Aorta (tissue), 5 donors: ENCODE measurements around the gene MAB21L4. TPM values are rescaled to one million over a fixed set of nuclear protein-coding genes. Genes with fewer than 3 reads are reported as not detected.

Source experiments
- ATAC-seq: fragments of 200-7000 bp; cut with Tn5 transposase; one replicate; pipeline ENCODE4 v1.9.1; 2022; ENCODE audit warnings: moderate library complexity; ENCODE audit not compliant: low FRiP score
- DNase-seq, 2 donors: peaks; one replicate each; pipeline ENCODE4 v3.0.0-alpha.2; 2020
- H3K27ac ChIP-seq, 2 donors: one replicate each; pipeline ENCODE4 v1.5.1; 2013; ENCODE audit warnings: low read length in 2 of 2, mild to moderate bottlenecking in 2 of 2, moderate library complexity in 2 of 2, control low read depth in 1 of 2, inconsistent platforms in 1 of 2, low read depth in 1 of 2
- H3K27me3 ChIP-seq, 2 donors: one replicate each; pipeline ENCODE4 v1.6.1; 2013; ENCODE audit warnings: control low read depth in 1 of 2, low read length in 1 of 2, mild to moderate bottlenecking in 1 of 2, moderate library complexity in 1 of 2; ENCODE audit not compliant: insufficient read depth in 2 of 2, control insufficient read depth in 1 of 2
- H3K36me3 ChIP-seq, 2 donors: one replicate each; pipeline ENCODE4 v1.6.1; 2013; ENCODE audit warnings: control low read depth in 1 of 2, low read length in 1 of 2, mild to moderate bottlenecking in 1 of 2; ENCODE audit not compliant: insufficient read depth in 2 of 2, control insufficient read depth in 1 of 2
- H3K4me1 ChIP-seq, 2 donors: one replicate each; pipeline ENCODE4 v1.6.1; 2013; ENCODE audit warnings: low read length in 2 of 2, control low read depth in 1 of 2, mild to moderate bottlenecking in 1 of 2, moderate library complexity in 1 of 2; ENCODE audit not compliant: insufficient read depth in 2 of 2, control insufficient read depth in 1 of 2
- H3K4me3 ChIP-seq, 2 donors: one replicate each; pipeline ENCODE4 v1.5.1; 2013; ENCODE audit warnings: low read length in 2 of 2, control low read depth in 1 of 2, mild to moderate bottlenecking in 1 of 2
- H3K9me3 ChIP-seq: one replicate; pipeline ENCODE4 v1.6.1; 2013; ENCODE audit warnings: mild to moderate bottlenecking, low read length; ENCODE audit not compliant: control insufficient read depth
- WGBS, 2 donors: extraction: QIAGEN DNeasy Blood & Tissue Kit; methylation state at CpG; one replicate each; pipeline ENCODE4 v1.1.7; 2013; 5-methylcytosine and 5-hydroxymethylcytosine counted together
- intact Hi-C, 2 donors: fragments of 100-400 bp; cut with DNase I; formaldehyde crosslinking; loops; one replicate each; pipeline versions ENCODE4 v1.14.2 to v1.15.0; 2022
- polyA plus RNA-seq, 2 donors: library from polyadenylated mRNA; stranded (reverse); fragments of 200-250 nt; gene quantifications; one replicate each; pipeline ENCODE4 v1.2.3, GENCODE V29; 2013
- total RNA-seq, 2 donors: library from RNA; stranded (reverse); fragmentation: NEBNext Ultra II Directional; extraction: Animal tissue kit (Norgen Biotek cat#: 25700); gene quantifications; one replicate each; pipeline ENCODE4 v1.2.1, GENCODE V29; 2021
- donor health status: healthy with polysubstance abuse.
- donor health status: Bipolar disorder and iron deficiency.
- donor health status: DM: no; HTN: no; CAD: no.
- donor health status: DM: no; HTN: no; CAD: no.
- donor health status: DM: yes; HTN: yes; CAD: no.

MAB21L4 gene
- total and polyA plus RNA-seq, 4 donors = 5.5 TPM; not detected in 3

DNA sequence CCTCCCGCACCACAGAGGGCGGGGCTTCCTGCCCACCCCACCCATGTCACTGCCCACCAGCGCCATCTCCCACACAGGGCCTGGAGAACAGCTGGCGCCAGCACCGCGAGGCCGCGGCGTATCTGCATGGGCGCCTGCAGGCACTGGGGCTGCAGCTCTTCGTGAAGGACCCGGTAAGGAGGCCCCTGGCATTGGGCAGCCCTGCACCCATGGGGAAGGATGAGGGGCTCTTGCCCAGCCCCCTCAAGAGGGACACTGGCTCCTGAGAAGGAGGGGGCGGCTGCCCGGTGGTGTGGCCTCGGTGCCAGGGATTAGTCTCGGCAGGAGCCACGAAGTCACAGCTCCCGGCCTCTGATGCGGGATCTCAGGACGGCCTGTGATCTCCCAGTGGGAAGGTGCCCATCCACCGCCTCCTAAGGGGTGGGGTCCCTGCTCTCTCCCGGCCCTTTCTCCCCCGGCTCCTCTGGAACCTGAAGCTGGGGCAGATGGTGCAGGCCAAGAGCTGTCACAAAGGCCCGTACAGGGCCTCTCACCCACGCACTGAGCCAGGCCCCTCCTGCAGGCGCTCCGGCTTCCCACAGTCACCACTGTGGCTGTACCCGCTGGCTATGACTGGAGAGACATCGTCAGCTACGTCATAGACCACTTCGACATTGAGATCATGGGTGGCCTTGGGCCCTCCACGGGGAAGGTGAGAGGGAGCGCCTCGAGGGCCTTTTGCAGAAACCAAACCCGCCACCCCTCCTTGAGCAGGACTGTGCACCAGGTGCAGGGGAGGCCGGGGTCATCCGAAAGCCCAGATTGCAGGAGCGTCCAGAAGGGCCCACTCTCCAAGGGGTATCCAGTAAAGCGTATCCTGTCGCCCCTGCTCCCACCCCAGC lies 18.3 kb downstream of the MAB21L4 start:
- 90 to 92% methylated on average over 39 to 40 of the region's 40 CpGs for WGBS, 2 donors
- H3K27ac ChIP-seq = no peak overlapping the region
- no peaks in the 10 kb centered on the region for H3K36me3 ChIP-seq
- intact Hi-C loops = no loop called here
- ATAC-seq (no peak), DNase-seq (peak in 1 of 2 donors; percentile 35)
- no peaks in the 10 kb centered on the region for H3K27me3 ChIP-seq
- no peak overlapping the region for H3K4me3 ChIP-seq
- H3K9me3 ChIP-seq = no peaks in the 10 kb centered on the region
- H3K4me1 ChIP-seq = no peaks in the 10 kb centered on the region

GRCh38 chr2:240876475-240877251 lies 19.3 kb downstream of the MAB21L4 start:
- intact Hi-C loops = no loop called here
- 79 to 84% methylated on average over 18 of the region's 18 CpGs for WGBS, 2 donors

DNA sequence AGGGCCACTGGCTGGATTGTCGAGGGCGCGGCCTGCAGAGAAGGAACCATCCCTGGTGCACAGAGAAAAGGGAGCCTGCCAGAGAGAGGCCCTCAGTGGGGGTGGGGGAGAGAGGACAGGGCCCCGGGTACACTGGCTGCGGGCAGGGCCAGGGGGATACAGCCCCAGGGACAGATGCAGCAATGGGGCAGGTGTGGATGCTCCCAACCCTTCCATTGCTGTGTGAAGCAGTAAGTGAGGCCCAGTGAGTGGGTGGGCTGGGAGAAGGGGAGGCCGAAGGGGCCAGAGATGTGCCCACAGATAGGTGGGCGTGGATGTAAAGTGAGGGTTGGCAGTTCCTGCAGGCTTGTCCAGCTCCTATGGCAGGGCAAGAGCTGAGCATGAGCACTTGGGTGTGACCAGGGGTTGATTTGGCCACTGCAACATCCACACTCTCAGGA lies 19.9 kb downstream of the MAB21L4 start:
- DNase-seq = peak in 1 of 2 donors; percentile 41
- intact Hi-C loops = no loop called here

More at GRCh38 chr2:240876475-240877251, 19.3 kb downstream of the MAB21L4 start:
- no peaks in the 10 kb centered on the region for H3K9me3 ChIP-seq
- DNase-seq = peak in 1 of 2 donors; percentile 32
- no peaks in the 10 kb centered on the region for H3K27me3 ChIP-seq
- H3K4me1 ChIP-seq = no peaks in the 10 kb centered on the region
- ATAC-seq = peak; percentile 5
- no peaks in the 10 kb centered on the region for H3K36me3 ChIP-seq
- H3K27ac ChIP-seq = no peak overlapping the region
- H3K4me3 ChIP-seq = no peak overlapping the region

DNA sequence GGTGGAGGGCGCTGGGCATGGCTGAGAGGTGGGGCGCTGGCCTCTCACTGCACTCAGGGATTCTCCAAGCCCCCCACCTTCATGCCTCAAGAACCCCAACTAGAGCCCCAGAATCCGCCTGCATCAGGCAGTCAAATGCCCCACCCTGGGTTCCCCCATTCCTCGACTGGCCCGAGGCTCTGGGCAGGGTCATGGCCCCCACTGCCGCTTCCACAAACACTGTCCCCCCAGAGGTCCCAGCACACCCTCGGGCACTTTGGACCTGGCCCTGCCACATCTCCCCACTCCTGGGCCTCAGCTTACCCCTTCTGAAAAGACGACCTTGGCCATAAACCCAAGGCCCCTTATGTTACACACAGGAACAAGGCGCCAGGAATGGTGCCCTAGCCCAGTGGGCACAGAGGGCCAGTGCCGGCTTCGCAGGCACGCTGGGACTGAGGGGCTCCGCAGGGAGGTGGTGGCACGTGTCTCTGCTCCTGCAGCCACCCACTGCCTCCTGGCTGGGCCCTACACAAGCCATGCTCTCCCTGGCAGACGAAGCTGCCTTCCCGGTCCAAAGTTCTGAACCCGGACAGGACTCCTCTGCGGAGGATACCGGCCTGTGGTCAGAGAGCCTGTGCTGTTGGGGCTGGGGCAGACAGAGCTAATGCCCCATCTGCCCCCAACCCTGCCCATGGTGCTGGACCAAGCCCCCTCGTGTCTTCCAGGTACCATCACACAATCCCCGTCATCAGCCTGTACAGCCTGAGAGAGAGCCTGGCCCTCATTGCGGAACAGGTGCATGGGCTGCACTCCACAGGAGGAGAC lies 20.5 kb downstream of the MAB21L4 start:
- no peak overlapping the region for H3K27ac ChIP-seq
- intact Hi-C loops = no loop called here
- H3K4me1 ChIP-seq = no peaks in the 10 kb centered on the region
- ATAC-seq = no peak
- WGBS, 2 donors = 93% methylated on average over 21 to 22 of the region's 22 CpGs
- no peaks in the 10 kb centered on the region for H3K9me3 ChIP-seq
- DNase-seq = peak in 1 of 2 donors; percentile 41
- no peak overlapping the region for H3K4me3 ChIP-seq
- no peaks in the 10 kb centered on the region for H3K27me3 ChIP-seq
- H3K36me3 ChIP-seq = no peaks in the 10 kb centered on the region

More for the DNA sequence above, 19.9 kb downstream of the MAB21L4 start:
- Histone ChIP-seq H3K4me3 (no peak overlapping the region), H3K27me3 (no peaks in the 10 kb centered on the region), H3K4me1 (no peaks in the 10 kb centered on the region), H3K36me3 (no peaks in the 10 kb centered on the region), H3K9me3 (no peaks in the 10 kb centered on the region), H3K27ac (no peak overlapping the region)
- no peak for ATAC-seq
- whole genome bisulfite sequencing, 2 donors = 65 to 74% methylated on average over 7 of the region's 7 CpGs

GRCh38 chr2:240874715-240875227 lies 21.2 kb downstream of the MAB21L4 start:
- WGBS, 2 donors = 82 to 85% methylated on average over 12 of the region's 12 CpGs
- Histone ChIP-seq H3K27ac (no peak overlapping the region), H3K36me3 (no peaks in the 10 kb centered on the region), H3K4me3 (no peak overlapping the region), H3K27me3 (no peaks in the 10 kb centered on the region), H3K9me3 (no peaks in the 10 kb centered on the region), H3K4me1 (no peaks in the 10 kb centered on the region)
- intact Hi-C loops = no loop called here
- ATAC-seq = no peak
- DNase-seq = no peak

DNA sequence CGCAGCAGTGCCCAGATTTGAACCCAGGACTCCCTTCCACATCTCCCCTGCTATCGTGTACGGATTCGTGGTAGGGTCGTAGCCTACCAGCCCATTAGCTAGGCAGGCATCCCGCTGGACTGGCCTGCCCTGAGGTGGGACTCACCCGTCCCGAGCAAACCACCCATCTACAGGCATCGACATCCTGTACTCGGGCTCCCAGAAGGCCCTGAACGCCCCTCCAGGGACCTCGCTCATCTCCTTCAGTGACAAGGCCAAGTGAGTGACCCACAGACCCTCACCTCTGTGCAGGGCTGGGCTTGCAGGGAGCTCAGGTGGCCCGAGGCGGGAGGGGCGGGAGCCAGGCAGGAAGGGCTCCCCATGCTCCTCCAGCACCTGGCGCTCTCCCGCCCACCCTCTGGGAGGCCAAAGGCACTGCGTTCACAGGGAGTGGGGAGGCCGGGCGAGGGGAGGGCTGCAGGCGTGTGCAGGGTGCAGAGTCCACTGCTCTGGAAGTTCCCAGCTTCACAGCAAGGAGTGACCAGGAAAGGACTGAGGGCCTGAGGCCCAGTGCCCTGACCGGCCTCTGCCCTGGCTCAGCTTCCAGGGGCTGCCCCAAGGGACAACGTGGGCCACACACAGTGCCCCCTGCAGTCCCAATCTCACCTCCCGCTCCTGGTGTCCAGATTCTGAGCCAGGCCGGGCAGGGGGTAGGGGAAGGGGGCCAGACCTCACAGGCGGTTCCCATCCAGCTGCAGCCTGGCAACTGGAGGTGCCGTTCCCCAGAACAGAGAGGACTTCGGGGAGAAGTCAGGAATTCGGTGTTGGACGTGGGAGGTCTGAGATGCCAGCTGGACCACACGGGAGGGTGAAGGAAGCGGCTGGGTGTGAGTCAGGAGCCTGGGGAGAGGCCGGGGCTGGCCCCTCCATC lies 21.9 kb downstream of the MAB21L4 start:
- no peak for ATAC-seq
- WGBS, 2 donors = 75 to 77% methylated on average over 28 to 33 of the region's 33 CpGs
- intact Hi-C loops = no loop called here
- no peaks in the 10 kb centered on the region for H3K9me3 ChIP-seq
- no peak overlapping the region for H3K4me3 ChIP-seq
- H3K4me1 ChIP-seq = no peaks in the 10 kb centered on the region
- no peak overlapping the region for H3K27ac ChIP-seq
- H3K27me3 ChIP-seq = no peaks in the 10 kb centered on the region
- H3K36me3 ChIP-seq = no peaks in the 10 kb centered on the region
- DNase-seq = peak in 1 of 2 donors; percentile 30

GRCh38 chr2:240873098-240873788 lies 22.7 kb downstream of the MAB21L4 start:
- H3K4me3 ChIP-seq = no peak overlapping the region
- intact Hi-C loops = no loop called here
- no peak for ATAC-seq

More at GRCh38 chr2:240873098-240873788, 22.7 kb downstream of the MAB21L4 start:
- Histone ChIP-seq H3K27ac (no peak overlapping the region), H3K9me3 (no peaks in the 10 kb centered on the region), H3K4me1 (no peaks in the 10 kb centered on the region), H3K36me3 (no peaks in the 10 kb centered on the region), H3K27me3 (no peaks in the 10 kb centered on the region)
- 84 to 88% methylated on average over 21 of the region's 21 CpGs for WGBS, 2 donors
- DNase-seq = peak; percentile 29 to 61
